Mesodermal cell (in vitro differentiated cells): ENCODE results near the gene FAU.
"Not testable (repeated sequence)": the region's sequence is repeated elsewhere in the genome, so short reads cannot be mapped to it uniquely, and the experiment has no call there.

ENCODE experiments used
- H3K27ac ChIP-seq: 2 replicates; pipeline ENCODE4 v1.7.0; 2013; ENCODE audit warnings: mild to moderate bottlenecking, low read depth, low read length, moderate library complexity; ENCODE audit not compliant: severe bottlenecking
- H3K36me3 ChIP-seq: 2 replicates; pipeline ENCODE4 v1.7.1; 2013; ENCODE audit warnings: mild to moderate bottlenecking, low read length, moderate library complexity; ENCODE audit not compliant: control insufficient read depth, insufficient read depth
- H3K4me1 ChIP-seq: one replicate; pipeline ENCODE4 v1.7.1; 2013; ENCODE audit warnings: mild to moderate bottlenecking, low read length; ENCODE audit not compliant: insufficient read depth, control insufficient read depth, poor library complexity, severe bottlenecking
- H3K4me3 ChIP-seq: 2 replicates; pipeline ENCODE4 v1.7.0; 2013; ENCODE audit warnings: low read length, control low read depth, mild to moderate bottlenecking; ENCODE audit not compliant: insufficient read depth, poor library complexity, severe bottlenecking; ENCODE audit errors: extremely low read depth
- H3K9me3 ChIP-seq: 2 replicates; pipeline ENCODE4 v1.7.1; 2013; ENCODE audit warnings: mild to moderate bottlenecking, low read length, moderate library complexity; ENCODE audit not compliant: control insufficient read depth
- WGBS, 2 experiments: methylation state at CpG; one replicate each; pipeline ENCODE4 v1.1.5; 2013; ENCODE audit warnings: missing lambda C conversion rate in 2 of 2; ENCODE audit not compliant: insufficient coverage in 2 of 2; 5-methylcytosine and 5-hydroxymethylcytosine counted together

Gene FAU

GRCh38 chr11:65156926-65157325 lies 35.0 kb upstream of the FAU start:
- no peak overlapping the region for H3K27ac ChIP-seq
- H3K9me3 ChIP-seq = no peaks in the 10 kb centered on the region
- WGBS, 2 experiments = 97 to 100% methylated on average over 2 to 3 of the region's 3 CpGs
- no peak overlapping the region for H3K4me3 ChIP-seq
- H3K36me3 ChIP-seq = no peaks in the 10 kb centered on the region
- H3K4me1 ChIP-seq = no peaks in the 10 kb centered on the region

- H3K27ac ChIP-seq = no peak overlapping the region
- no peaks in the 10 kb centered on the region for H3K4me1 ChIP-seq
- H3K9me3 ChIP-seq = no peaks in the 10 kb centered on the region
- 100% methylated on average over 2 of the region's 3 CpGs; no CpG with 5 or more reads in 1 of the 2 experiments for WGBS, 2 experiments
- H3K4me3 ChIP-seq = no peak overlapping the region
- no peaks in the 10 kb centered on the region for H3K36me3 ChIP-seq
Measured at GRCh38 chr11:65156256-65156655, 34.3 kb upstream of the FAU start.

- H3K36me3 ChIP-seq = no peaks in the 10 kb centered on the region
- 79 to 88% methylated on average over 2 of the region's 2 CpGs for WGBS, 2 experiments
- no peak overlapping the region for H3K27ac ChIP-seq
- no peak overlapping the region for H3K4me3 ChIP-seq
- H3K4me1 ChIP-seq = peaks cover 6% of the 10 kb centered on the region
- peaks cover 4% of the 10 kb centered on the region for H3K9me3 ChIP-seq
Measured at GRCh38 chr11:65152122-65152521, 30.2 kb upstream of the FAU start.

GRCh38 chr11:65151331-65151899 lies 29.5 kb upstream of the FAU start:
- WGBS, 2 experiments = 83 to 96% methylated on average over 2 of the region's 3 CpGs
- Histone ChIP-seq H3K4me1 (peaks cover 6% of the 10 kb centered on the region), H3K27ac (no peak overlapping the region), H3K4me3 (no peak overlapping the region), H3K9me3 (peaks cover 10% of the 10 kb centered on the region), H3K36me3 (no peaks in the 10 kb centered on the region)

- Histone ChIP-seq H3K36me3 (no peaks in the 10 kb centered on the region), H3K9me3 (peaks cover 13% of the 10 kb centered on the region), H3K27ac (no peak overlapping the region), H3K4me3 (no peak overlapping the region), H3K4me1 (peaks cover 6% of the 10 kb centered on the region)
- 71 to 78% methylated on average over 9 of the region's 12 CpGs for WGBS, 2 experiments
Measured at GRCh38 chr11:65150509-65151299, 28.8 kb upstream of the FAU start.

GRCh38 chr11:65150131-65150508 lies 28.2 kb upstream of the FAU start:
- not testable (repeated sequence) for H3K4me1 ChIP-seq, H3K4me3 ChIP-seq, H3K27ac ChIP-seq, H3K36me3 ChIP-seq
- peaks cover 13% of the 10 kb centered on the region for H3K9me3 ChIP-seq
- 84 to 97% methylated on average over 4 to 8 of the region's 10 CpGs for WGBS, 2 experiments

GRCh38 chr11:65148657-65149056 lies 26.7 kb upstream of the FAU start:
- H3K4me3 ChIP-seq = no peak overlapping the region
- H3K9me3 ChIP-seq = peaks cover 13% of the 10 kb centered on the region
- H3K4me1 ChIP-seq = peaks cover 6% of the 10 kb centered on the region
- no peak overlapping the region for H3K27ac ChIP-seq
- WGBS, 2 experiments = 85% methylated on average over 2 to 5 of the region's 5 CpGs
- H3K36me3 ChIP-seq = no peaks in the 10 kb centered on the region

GRCh38 chr11:65147352-65148075 lies 25.6 kb upstream of the FAU start:
- H3K27ac ChIP-seq = no peak overlapping the region
- H3K9me3 ChIP-seq = peaks cover 13% of the 10 kb centered on the region
- peaks cover 6% of the 10 kb centered on the region for H3K4me1 ChIP-seq
- WGBS, 2 experiments = no CpG with 5 or more reads among the region's 2 CpGs
- no peak overlapping the region for H3K4me3 ChIP-seq
- no peaks in the 10 kb centered on the region for H3K36me3 ChIP-seq

GRCh38 chr11:65141896-65142494 lies 20.1 kb upstream of the FAU start:
- Histone ChIP-seq H3K9me3 (peaks cover 8% of the 10 kb centered on the region), H3K27ac (no peak overlapping the region), H3K36me3 (no peaks in the 10 kb centered on the region), H3K4me1 (no peaks in the 10 kb centered on the region), H3K4me3 (no peak overlapping the region)
- 91 to 93% methylated on average over 6 of the region's 7 CpGs for WGBS, 2 experiments

- H3K4me3 ChIP-seq = no peak overlapping the region
- peaks cover 9% of the 10 kb centered on the region for H3K4me1 ChIP-seq
- 89 to 90% methylated on average over 14 to 15 of the region's 15 CpGs for WGBS, 2 experiments
- H3K36me3 ChIP-seq = peaks cover 15% of the 10 kb centered on the region
- H3K27ac ChIP-seq = no peak overlapping the region
- no peaks in the 10 kb centered on the region for H3K9me3 ChIP-seq
Measured at GRCh38 chr11:65136515-65137096, 14.7 kb upstream of the FAU start.
